ENCODE results near the gene TGFBR2.

- TF ChIP-seq TCF7 (IDR thresholded peaks at IDR 0.05; ENCODE audit: borderline replicate concordance) (no peak), POLR2A (IDR thresholded peaks at IDR 0.05; ENCODE audit: low read depth, low read length) (no peak)
Observed at GRCh38 chr3:30632065-30632464, 25.7 kb downstream of the TGFBR2 start.
